GM12891 (cell line): Measurements from ENCODE around the gene EYA2.

Source experiments
- POLR2A ChIP-seq: IDR thresholded peaks from 2 replicates; pipeline ENCODE4 v1.6.1; 2011; ENCODE audit warnings: low read depth, low read length, control low read depth
- POLR2AphosphoS5 ChIP-seq: IDR thresholded peaks from 2 replicates; pipeline ENCODE4 v1.6.1; 2011; ENCODE audit warnings: low read depth, low read length, control low read depth

GRCh38 chr20:46851746-46852145 is 42.9 kb upstream of the EYA2 start:
- TF ChIP-seq POLR2AphosphoS5, result no peak
- no peak for TF ChIP-seq POLR2A
